Raji (cell line): Measurements from ENCODE around the gene SMDT1.

Source experiments
- POLR2A ChIP-seq: IDR thresholded peaks from 2 replicates; pipeline ENCODE4 v1.6.1; 2011; ENCODE audit warnings: low read depth, low read length, control low read depth; ENCODE audit not compliant: insufficient read depth

The SMDT1 gene

GRCh38 chr22:42132457-42132856 lies 53.0 kb downstream of the SMDT1 start:
- TF ChIP-seq POLR2A: no peak
